HUES6 (cell line): ENCODE results near the gene CYP3A5.

Experiments used
- H3K27ac ChIP-seq: 2 replicates; pipeline ENCODE4 v1.7.0; 2013; ENCODE audit warnings: low read depth, mild to moderate bottlenecking, low read length, inconsistent platforms
- H3K27me3 ChIP-seq: 2 replicates; pipeline ENCODE4 v1.6.1; 2013; ENCODE audit warnings: low read length; ENCODE audit not compliant: control insufficient read depth, insufficient read depth
- H3K36me3 ChIP-seq: 2 replicates; pipeline ENCODE4 v1.6.1; 2013; ENCODE audit warnings: low read length; ENCODE audit not compliant: control insufficient read depth, insufficient read depth
- H3K4me1 ChIP-seq: 2 replicates; pipeline ENCODE4 v1.6.1; 2013; ENCODE audit warnings: low read length; ENCODE audit not compliant: control insufficient read depth, insufficient read depth
- H3K4me3 ChIP-seq: 2 replicates; pipeline ENCODE4 v1.5.1; 2013; ENCODE audit warnings: low read depth, low read length
- H3K9ac ChIP-seq: one replicate; pipeline ENCODE4 v1.6.1; 2013; ENCODE audit warnings: mild to moderate bottlenecking, low read length
- H3K9me3 ChIP-seq: 2 replicates; pipeline ENCODE4 v1.6.1; 2013; ENCODE audit warnings: low read depth, low read length; ENCODE audit not compliant: control insufficient read depth, insufficient read depth

CYP3A5 gene

GRCh38 chr7:99623091-99623693, 56.6 kb downstream of the CYP3A5 start:
- Histone ChIP-seq H3K4me3 (no peak overlapping the region), H3K9ac (no peak overlapping the region), H3K27ac (no peak overlapping the region), H3K27me3 (no peaks in the 10 kb centered on the region), H3K4me1 (peaks cover 2% of the 10 kb centered on the region), H3K9me3 (no peaks in the 10 kb centered on the region), H3K36me3 (peaks cover 98% of the 10 kb centered on the region)

DNA sequence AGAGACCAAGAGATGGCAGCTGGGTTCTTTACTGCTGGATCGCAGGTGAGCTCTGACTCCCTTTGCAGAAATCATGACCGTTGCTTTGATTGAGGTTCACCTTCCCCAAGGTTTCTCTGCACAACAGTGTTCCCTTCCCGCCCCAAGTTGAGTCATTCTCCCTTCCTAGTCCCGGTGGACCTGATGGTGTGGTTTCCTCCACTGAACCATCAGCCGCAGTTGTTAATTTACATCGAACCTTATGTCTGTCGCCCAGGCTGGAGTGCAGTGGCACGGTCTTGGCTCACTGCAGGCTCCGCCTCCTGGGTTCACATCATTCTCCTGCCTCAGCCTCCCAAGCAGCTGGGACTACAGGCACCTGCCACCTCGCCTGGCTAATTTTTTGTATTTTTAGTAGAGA, 57.2 kb downstream of the CYP3A5 start:
- no peak overlapping the region for H3K27ac ChIP-seq
- no peaks in the 10 kb centered on the region for H3K9me3 ChIP-seq
- H3K9ac ChIP-seq = no peak overlapping the region
- no peak overlapping the region for H3K4me3 ChIP-seq
- H3K27me3 ChIP-seq = no peaks in the 10 kb centered on the region
- H3K36me3 ChIP-seq = peaks cover 94% of the 10 kb centered on the region
- peaks cover 7% of the 10 kb centered on the region; the same call in 1 of the 2 replicates for H3K4me1 ChIP-seq

- peaks cover 81% of the 10 kb centered on the region for H3K36me3 ChIP-seq
These were observed 58.5 kb downstream of the CYP3A5 start for GRCh38 chr7:99621271-99621670.

GRCh38 chr7:99619571-99620130, 60.1 kb downstream of the CYP3A5 start:
- Histone ChIP-seq H3K4me3 (no peak overlapping the region), H3K9me3 (no peaks in the 10 kb centered on the region), H3K27ac (no peak overlapping the region), H3K4me1 (peaks cover 9% of the 10 kb centered on the region; the same call in 1 of the 2 replicates), H3K9ac (no peak overlapping the region), H3K27me3 (no peaks in the 10 kb centered on the region), H3K36me3 (peaks cover 65% of the 10 kb centered on the region)

More at GRCh38 chr7:99621271-99621670, 58.5 kb downstream of the CYP3A5 start:
- no peaks in the 10 kb centered on the region for H3K27me3 ChIP-seq
- peaks cover 9% of the 10 kb centered on the region; the same call in 1 of the 2 replicates for H3K4me1 ChIP-seq
- H3K9ac ChIP-seq = no peak overlapping the region
- H3K27ac ChIP-seq = no peak overlapping the region
- no peak overlapping the region for H3K4me3 ChIP-seq
- H3K9me3 ChIP-seq = no peaks in the 10 kb centered on the region

DNA sequence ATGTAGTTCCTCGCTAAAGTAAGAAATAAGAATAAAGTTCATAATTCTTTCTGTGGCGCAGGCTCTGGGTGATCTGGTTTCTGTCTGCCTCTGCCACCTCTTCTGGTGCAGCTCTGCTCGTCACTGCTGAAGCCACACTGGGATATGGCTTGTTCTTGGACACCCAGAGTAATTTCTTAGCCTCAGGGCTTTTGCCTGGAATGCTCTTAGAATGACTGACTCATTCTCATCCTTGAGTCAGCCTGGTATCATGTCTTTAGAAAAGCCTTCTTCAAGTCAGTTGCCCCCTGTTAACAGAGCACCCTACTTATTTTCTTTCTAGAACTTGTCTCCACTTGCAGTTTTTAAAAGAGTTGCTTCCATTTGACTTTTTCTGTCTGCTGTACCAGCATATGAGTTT, 61.1 kb downstream of the CYP3A5 start:
- H3K4me1 ChIP-seq = peaks cover 9% of the 10 kb centered on the region; the same call in 1 of the 2 replicates
- no peaks in the 10 kb centered on the region for H3K9me3 ChIP-seq
- no peaks in the 10 kb centered on the region for H3K27me3 ChIP-seq
- H3K36me3 ChIP-seq = peaks cover 56% of the 10 kb centered on the region
- no peak overlapping the region for H3K27ac ChIP-seq
- no peak overlapping the region for H3K9ac ChIP-seq
- no peak overlapping the region for H3K4me3 ChIP-seq

DNA sequence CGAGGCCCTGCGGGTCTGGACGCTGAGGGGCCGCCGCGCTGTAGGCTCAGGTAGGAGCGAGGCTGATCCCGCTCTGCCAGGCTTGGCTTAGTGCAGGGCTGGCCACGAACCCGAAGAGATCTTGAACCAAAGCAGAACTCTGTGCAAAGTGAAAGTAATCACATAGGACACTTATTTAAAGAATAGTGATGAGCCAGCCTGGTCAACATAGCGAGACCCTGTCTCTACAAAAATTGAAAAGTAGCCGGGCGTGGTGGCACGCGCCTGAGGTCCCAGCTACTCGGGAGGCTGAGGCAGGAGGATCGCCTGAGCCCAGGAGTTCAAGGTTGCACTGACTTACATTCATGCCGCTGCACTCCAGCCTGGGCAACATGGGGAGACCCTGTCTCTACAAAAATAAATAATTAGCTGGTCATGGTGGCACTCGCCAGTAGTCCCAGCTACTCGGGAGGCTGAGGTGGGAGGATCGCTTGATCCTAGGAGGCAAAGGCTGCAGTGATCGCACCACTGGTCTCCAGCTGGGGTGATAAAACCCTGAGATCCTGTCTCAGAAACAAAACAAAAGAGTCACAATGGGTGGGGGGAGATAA, 62.5 kb downstream of the CYP3A5 start:
- Histone ChIP-seq H3K27ac (peak overlapping the region; percentile 79; the same call in 1 of the 2 replicates), H3K27me3 (no peaks in the 10 kb centered on the region), H3K36me3 (peaks cover 41% of the 10 kb centered on the region), H3K9me3 (no peaks in the 10 kb centered on the region), H3K4me3 (peak overlapping the region; percentile 73), H3K4me1 (peaks cover 9% of the 10 kb centered on the region; the same call in 1 of the 2 replicates), H3K9ac (peak overlapping the region; percentile 78)

- peak within 1 kb of the TSS; percentile 79; the same call in 1 of the 2 replicates for H3K27ac ChIP-seq
- H3K4me1 ChIP-seq = peaks cover 9% of the 10 kb centered on the region; the same call in 1 of the 2 replicates
- peak within 1 kb of the TSS; percentile 73 for H3K4me3 ChIP-seq
- peak within 1 kb of the TSS; percentile 78 for H3K9ac ChIP-seq
- H3K9me3 ChIP-seq = no peaks in the 10 kb centered on the region
- H3K36me3 ChIP-seq = peaks cover 36% of the 10 kb centered on the region
- no peaks in the 10 kb centered on the region for H3K27me3 ChIP-seq
These were observed 63.2 kb downstream of the CYP3A5 start, which contains the start of gene ZSCAN25 for GRCh38 chr7:99616359-99617191. TSS of gene ZSCAN25 (plus strand) at chr7:99616946. CDS start at chr7:99619607, 2,661 bp downstream.

DNA sequence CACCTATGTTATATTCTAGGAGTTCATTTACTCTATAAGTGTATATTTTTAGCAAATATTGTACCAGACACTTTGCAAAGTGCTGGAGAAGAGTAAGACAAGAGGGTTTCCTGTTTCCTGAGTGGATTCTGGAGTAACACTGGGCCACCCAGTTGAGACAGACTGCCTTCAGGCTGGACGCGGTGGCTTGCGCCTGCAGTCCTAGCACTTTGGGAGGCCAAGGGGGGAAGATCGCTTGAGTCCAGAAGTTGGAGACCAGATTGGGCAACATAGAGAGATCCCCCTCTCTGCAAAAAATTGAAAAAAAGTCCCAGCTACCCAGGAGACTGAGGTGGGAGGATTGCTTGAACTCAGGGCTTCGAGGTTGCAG, 63.8 kb downstream of the CYP3A5 start:
- no peaks in the 10 kb centered on the region for H3K27me3 ChIP-seq
- H3K9me3 ChIP-seq = no peaks in the 10 kb centered on the region
- H3K36me3 ChIP-seq = peaks cover 30% of the 10 kb centered on the region
- H3K4me1 ChIP-seq = peaks cover 9% of the 10 kb centered on the region; the same call in 1 of the 2 replicates
- peak overlapping the region; percentile 39 for H3K9ac ChIP-seq
- H3K4me3 ChIP-seq = peak overlapping the region; percentile 73
- H3K27ac ChIP-seq = no peak overlapping the region

GRCh38 chr7:99614495-99614894, 65.3 kb downstream of the CYP3A5 start:
- Histone ChIP-seq H3K9me3 (no peaks in the 10 kb centered on the region), H3K36me3 (peaks cover 15% of the 10 kb centered on the region), H3K9ac (no peak overlapping the region), H3K27me3 (no peaks in the 10 kb centered on the region; the same call in 1 of the 2 replicates), H3K4me3 (no peak overlapping the region), H3K4me1 (peaks cover 9% of the 10 kb centered on the region; the same call in 1 of the 2 replicates), H3K27ac (no peak overlapping the region)

DNA sequence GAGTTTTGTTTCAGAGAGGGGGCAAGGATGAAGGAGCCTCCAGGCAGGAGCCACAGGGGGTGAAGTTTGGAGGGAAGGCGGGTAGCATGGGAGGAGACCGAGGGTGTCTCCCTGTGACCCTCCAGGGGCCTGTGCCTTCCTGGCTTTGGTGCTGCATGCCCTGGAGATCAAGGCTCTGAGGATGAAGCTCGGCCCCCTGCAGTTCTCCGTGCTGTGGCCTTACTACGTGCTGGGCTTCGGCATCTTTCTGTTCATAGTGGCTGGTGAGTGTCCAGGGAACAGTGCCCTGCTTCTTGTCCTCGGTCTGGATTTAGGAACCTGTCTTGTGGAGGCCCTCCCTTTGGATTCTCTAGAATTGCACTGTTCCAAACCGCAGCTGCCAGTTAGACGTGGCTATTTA, 72.2 kb downstream of the CYP3A5 start:
- no peak overlapping the region for H3K27ac ChIP-seq
- no peak overlapping the region for H3K4me3 ChIP-seq
- H3K36me3 ChIP-seq = no peaks in the 10 kb centered on the region
- H3K27me3 ChIP-seq = no peaks in the 10 kb centered on the region; the same call in 1 of the 2 replicates
- H3K9ac ChIP-seq = no peak overlapping the region
- H3K9me3 ChIP-seq = no peaks in the 10 kb centered on the region
- no peaks in the 10 kb centered on the region for H3K4me1 ChIP-seq
